ENCODE data around the gene IQSEC1. TPM values are rescaled to one million over a fixed set of nuclear protein-coding genes. Genes with fewer than 3 reads are reported as not detected.

Gene IQSEC1
- total and polyA plus RNA-seq, 9 of the 15 experiments (the other 6 are each of a cell fraction or from before 2014, with no cell fraction given), result 0.56 to 39.0 (median 6.8) TPM

- peak; percentile 85 for TF ChIP-seq REST (IDR thresholded peaks at IDR 0.05; ENCODE audit: borderline replicate concordance)
- TF ChIP-seq REST (CRISPR knock-in tag; IDR thresholded peaks at IDR 0.05; ENCODE audit: low read depth), result no peak
- TF ChIP-seq TCF3 (CRISPR knock-in tag; IDR thresholded peaks at IDR 0.05), result peak; percentile 53
- TF ChIP-seq MXI1 (IDR thresholded peaks at IDR 0.05; ENCODE audit: low read depth, low read length), result no peak; the same call in 1 of the 2 replicates
- TF ChIP-seq KDM5B (IDR thresholded peaks at IDR 0.05; ENCODE audit: insufficient replicate concordance, low read depth, low read length), result peak; percentile 67
- no peak for TF ChIP-seq ZKSCAN3 (CRISPR knock-in tag; IDR thresholded peaks at IDR 0.05)
- TF ChIP-seq SFPQ (IDR thresholded peaks at IDR 0.05; ENCODE audit: low read depth, low read length), result no peak
- no peak for TF ChIP-seq CREB5 (CRISPR knock-in tag; IDR thresholded peaks at IDR 0.05)
- TF ChIP-seq HMG20B (CRISPR knock-in tag; IDR thresholded peaks at IDR 0.05), result no peak
- TF ChIP-seq BACH1 (tag; IDR thresholded peaks at IDR 0.05), result no peak
- TF ChIP-seq FIP1L1 (IDR thresholded peaks at IDR 0.05; ENCODE audit: low read depth, low read length, poor library complexity, severe bottlenecking), result peak; percentile 91
- TF ChIP-seq RBM17 (IDR thresholded peaks at IDR 0.05; ENCODE audit: borderline replicate concordance, low read depth, low read length), result no peak
- 0 out of 2 replicates have a peak, but pooled peaks have one; percentile 20 for TF ChIP-seq RHOXF2B (CRISPR knock-in tag; conservative IDR thresholded peaks at IDR 0.05)
- no peak; the same call in 1 of the 2 replicates for TF ChIP-seq NCOA6 (IDR thresholded peaks at IDR 0.05)
- no peak for TF ChIP-seq ZNF124 (CRISPR knock-in tag; IDR thresholded peaks at IDR 0.05)
- TF ChIP-seq TEAD2 (tag; IDR thresholded peaks at IDR 0.05), result 0 out of 2 replicates have a peak, but pooled peaks have one; percentile 50
- no peak for TF ChIP-seq ZNF778 (CRISPR knock-in tag; IDR thresholded peaks at IDR 0.05)
Observed at GRCh38 chr3:12994607-12995388, 78.4 kb downstream of the IQSEC1 start (continued).
